GM23248 (cell line): ENCODE data around the gene SSNA1. TPM values are rescaled to one million over a fixed set of nuclear protein-coding genes. Genes with fewer than 3 reads are reported as not detected.

Experiments
- DNase-seq: peaks from one replicate; pipeline ENCODE4 v3.0.0-alpha.2; 2015
- H2AFZ ChIP-seq: fragments of 200-600 bp; sonication (generic); 2 replicates; pipeline ENCODE4 v1.6.1; 2016; ENCODE audit warnings: antibody characterized with exemption
- H3F3A ChIP-seq: fragments of 200-600 bp; sonication (generic); 2 replicates; pipeline ENCODE4 v1.6.1; 2016; ENCODE audit warnings: mild to moderate bottlenecking, antibody characterized with exemption, mixed run types; ENCODE audit not compliant: insufficient read depth
- H3K27ac ChIP-seq: fragments of 200-600 bp; sonication (generic); 2 replicates; pipeline ENCODE4 v1.5.1; 2016; ENCODE audit warnings: mild to moderate bottlenecking
- H3K27me3 ChIP-seq: fragments of 200-600 bp; sonication (generic); replicated peaks from 2 replicates; pipeline ENCODE4 v1.6.1; 2016; ENCODE audit warnings: mild to moderate bottlenecking; ENCODE audit not compliant: insufficient read depth
- H3K36me3 ChIP-seq: fragments of 200-600 bp; sonication (generic); 2 replicates; pipeline ENCODE4 v1.6.1; 2016; ENCODE audit warnings: low read depth, mild to moderate bottlenecking
- H3K4me1 ChIP-seq: fragments of 200-600 bp; sonication (generic); 2 replicates; pipeline ENCODE4 v1.6.1; 2016; ENCODE audit warnings: mild to moderate bottlenecking; ENCODE audit not compliant: insufficient read depth
- H3K4me2 ChIP-seq: fragments of 200-600 bp; sonication (generic); one replicate; pipeline ENCODE4 v1.6.1; 2016; ENCODE audit warnings: mild to moderate bottlenecking; ENCODE audit not compliant: unreplicated experiment
- H3K4me3 ChIP-seq: fragments of 200-600 bp; sonication (generic); 2 replicates; pipeline ENCODE4 v1.5.1; 2016; ENCODE audit warnings: mild to moderate bottlenecking
- H3K79me2 ChIP-seq: fragments of 200-600 bp; sonication (generic); 2 replicates; pipeline ENCODE4 v1.6.1; 2016; ENCODE audit warnings: mild to moderate bottlenecking; ENCODE audit not compliant: insufficient read depth
- H3K9ac ChIP-seq: fragments of 200-600 bp; sonication (generic); 2 replicates; pipeline ENCODE4 v1.6.1; 2016; ENCODE audit warnings: mild to moderate bottlenecking
- H3K9me2 ChIP-seq: fragments of 200-600 bp; sonication (generic); 2 replicates; pipeline ENCODE4 v1.6.1; 2016; ENCODE audit warnings: mixed run types, mild to moderate bottlenecking, moderate library complexity; ENCODE audit not compliant: insufficient read depth
- H3K9me3 ChIP-seq: fragments of 200-600 bp; sonication (generic); one replicate; pipeline ENCODE4 v1.6.1; 2017; ENCODE audit warnings: low read depth
- H4K20me1 ChIP-seq: fragments of 200-600 bp; sonication (generic); 2 replicates; pipeline ENCODE4 v1.6.0; 2016; ENCODE audit not compliant: insufficient read depth
- EZH2 ChIP-seq: fragments of 200-600 bp; sonication (generic); IDR thresholded peaks from 2 replicates; pipeline ENCODE4 v1.6.1; 2018; ENCODE audit warnings: antibody characterized with exemption, mild to moderate bottlenecking; ENCODE audit not compliant: insufficient read depth, poor library complexity, severe bottlenecking
- EZH2phosphoT487 ChIP-seq: fragments of 200-600 bp; sonication (generic); IDR thresholded peaks from 2 replicates; pipeline ENCODE4 v1.6.1; 2018; ENCODE audit warnings: antibody characterized with exemption, moderate library complexity, mild to moderate bottlenecking, low read depth; ENCODE audit not compliant: insufficient read depth
- WGBS, 2 experiments: methylation state at CpG; one replicate each; pipeline ENCODE4 v1.1.6; 2015 to 2017; ENCODE audit warnings: low lambda C conversion rate in 2 of 2, low coverage in 1 of 2; ENCODE audit errors: missing lambda C conversion rate in 2 of 2; 5-methylcytosine and 5-hydroxymethylcytosine counted together
- in situ Hi-C: fragments of 300-500 bp; cut with MboI; formaldehyde crosslinking; loops from 2 replicates; pipeline ENCODE4 v1.15.0; 2020
- polyA plus RNA-seq: library from polyadenylated mRNA; unstranded; fragments of >200 nt; fragmentation: Nextera tagmentation; extraction: Ambion mirVana; gene quantifications from 2 replicates; pipeline ENCODE4 v1.2.1, GENCODE V29; 2016
- total RNA-seq: library from RNA; depleted of rRNA; stranded (reverse); fragments of >200 nt; shearing (Covaris generic); gene quantifications from 2 replicates; pipeline ENCODE4 v1.2.3, GENCODE V29; 2014

SSNA1 gene
- total and polyA plus RNA-seq, 2 experiments from 2014 or later: 93.1 to 105 TPM

DNA sequence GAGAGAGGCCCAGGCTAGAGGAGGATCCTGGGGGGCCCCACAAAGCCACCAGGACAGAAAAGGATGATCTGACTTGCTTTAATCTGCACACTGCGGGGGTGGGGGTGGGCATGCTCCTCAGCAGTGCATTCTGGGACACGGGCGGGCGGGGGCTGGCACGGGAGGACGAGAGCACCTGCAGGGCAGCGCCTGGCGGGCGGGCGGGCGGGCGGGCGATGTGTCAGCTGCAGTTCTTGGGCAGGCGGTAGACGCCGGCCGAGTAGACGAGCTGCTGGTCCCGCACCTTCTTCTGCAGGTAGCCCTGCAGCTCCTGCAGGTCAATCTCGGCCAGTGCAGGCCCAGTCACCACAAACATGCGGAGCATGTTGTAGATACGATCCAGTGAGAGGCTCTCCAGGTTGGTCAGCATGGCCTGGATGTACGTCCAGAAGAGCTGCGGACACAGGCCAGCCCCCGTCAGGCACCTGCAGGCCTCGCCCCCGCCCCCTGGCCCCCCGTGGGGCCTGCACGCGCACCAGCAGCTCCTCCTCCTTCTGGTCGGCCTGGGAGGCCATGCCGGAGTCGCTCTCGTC is 13.7 kb upstream of the SSNA1 start:
- H3K9me2 ChIP-seq: no peaks in the 10 kb centered on the region
- no peak overlapping the region for H3K4me3 ChIP-seq
- TF ChIP-seq EZH2phosphoT487 (no peak), EZH2 (no peak)
- no peak overlapping the region for H3K4me2 ChIP-seq
- peaks cover 4% of the 10 kb centered on the region; the same call in 1 of the 2 replicates for H3F3A ChIP-seq
- no peaks in the 10 kb centered on the region for H3K36me3 ChIP-seq
- 28 to 51% methylated on average over 22 to 26 of the region's 34 CpGs for WGBS, 2 experiments
- H3K9me3 ChIP-seq: no peaks in the 10 kb centered on the region
- H2AFZ ChIP-seq: no peak overlapping the region
- H3K27me3 ChIP-seq: peaks cover 4% of the 10 kb centered on the region
- no peak overlapping the region for H3K9ac ChIP-seq
- no peaks in the 10 kb centered on the region for H4K20me1 ChIP-seq
- no peak overlapping the region for H3K27ac ChIP-seq
- no peaks in the 10 kb centered on the region for H3K79me2 ChIP-seq
- no peaks in the 10 kb centered on the region for H3K4me1 ChIP-seq
- in situ Hi-C loops: no loop called here
- no peak for DNase-seq

- Histone ChIP-seq H3K79me2 (no peaks in the 10 kb centered on the region), H3K9ac (no peak overlapping the region), H3K9me2 (no peaks in the 10 kb centered on the region), H4K20me1 (no peaks in the 10 kb centered on the region), H3F3A (peaks cover 4% of the 10 kb centered on the region; the same call in 1 of the 2 replicates), H3K27me3 (peaks cover 2% of the 10 kb centered on the region), H3K27ac (no peak overlapping the region), H2AFZ (no peak overlapping the region), H3K4me2 (no peak overlapping the region), H3K4me3 (no peak overlapping the region), H3K4me1 (no peaks in the 10 kb centered on the region), H3K36me3 (no peaks in the 10 kb centered on the region), H3K9me3 (no peaks in the 10 kb centered on the region)
- in situ Hi-C loops: no loop called here
- WGBS, 2 experiments: 21 to 33% methylated on average over 30 to 33 of the region's 33 CpGs
- DNase-seq: peak; percentile 7
- no peak for TF ChIP-seq EZH2phosphoT487
- no peak for TF ChIP-seq EZH2
These were observed 13.0 kb upstream of the SSNA1 start for GRCh38 chr9:137175345-137175961.

DNA sequence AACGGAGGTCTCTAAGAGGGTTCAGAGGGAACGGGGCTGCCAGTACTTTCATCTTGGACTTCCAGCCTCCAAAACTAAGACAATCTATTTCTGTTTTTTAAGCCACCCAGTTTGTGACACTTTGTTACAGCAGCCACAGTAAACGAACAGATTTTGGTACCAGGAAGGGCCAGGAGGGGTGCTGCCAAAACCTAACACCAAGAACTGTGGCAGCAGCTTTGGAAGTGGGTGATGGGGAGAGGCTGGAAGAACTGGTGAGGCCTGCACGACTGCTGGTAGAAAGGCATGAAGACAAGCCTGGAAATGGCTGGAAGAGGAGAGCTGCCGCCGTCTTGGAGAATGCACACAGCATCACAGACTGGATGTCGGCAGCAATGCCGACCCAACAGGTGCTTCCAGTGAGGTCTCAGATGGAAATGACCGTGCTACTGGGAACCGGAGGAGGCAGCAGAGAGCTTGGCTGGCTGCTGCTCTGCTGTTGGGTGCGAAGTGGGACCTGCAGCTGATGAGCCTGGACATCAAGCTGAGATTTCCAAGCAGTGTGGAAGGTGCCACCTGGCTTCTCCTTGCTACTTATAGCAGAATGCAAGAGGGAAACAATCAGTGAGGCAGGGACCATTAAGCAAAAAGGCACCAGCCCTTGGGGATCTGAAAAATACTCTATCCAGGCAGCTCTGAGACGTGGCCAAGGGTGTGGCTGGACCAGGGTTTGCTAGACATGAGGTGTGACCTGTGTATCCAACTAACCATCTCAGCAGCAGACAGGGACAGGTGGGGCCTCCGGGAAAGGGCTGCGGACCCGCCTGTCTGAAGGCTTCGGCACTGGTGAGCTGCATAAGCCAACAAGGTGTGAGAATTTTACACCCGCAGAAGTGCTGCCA is 11.9 kb upstream of the SSNA1 start:
- WGBS, 2 experiments: 58 to 61% methylated on average over 17 of the region's 17 CpGs
- in situ Hi-C loops: no loop called here
- no peak overlapping the region for H2AFZ ChIP-seq
- H3K4me1 ChIP-seq: no peaks in the 10 kb centered on the region
- no peaks in the 10 kb centered on the region for H3K9me2 ChIP-seq
- no peaks in the 10 kb centered on the region for H3K79me2 ChIP-seq
- H3F3A ChIP-seq: peaks cover 4% of the 10 kb centered on the region; the same call in 1 of the 2 replicates
- H3K27me3 ChIP-seq: no peaks in the 10 kb centered on the region
- no peaks in the 10 kb centered on the region for H3K9me3 ChIP-seq
- no peak overlapping the region for H3K4me3 ChIP-seq
- H3K36me3 ChIP-seq: no peaks in the 10 kb centered on the region
- TF ChIP-seq EZH2phosphoT487: no peak
- TF ChIP-seq EZH2: no peak
- no peak overlapping the region for H3K4me2 ChIP-seq
- H3K9ac ChIP-seq: no peak overlapping the region
- H3K27ac ChIP-seq: no peak overlapping the region
- DNase-seq: peak; percentile 63
- no peaks in the 10 kb centered on the region for H4K20me1 ChIP-seq

DNA sequence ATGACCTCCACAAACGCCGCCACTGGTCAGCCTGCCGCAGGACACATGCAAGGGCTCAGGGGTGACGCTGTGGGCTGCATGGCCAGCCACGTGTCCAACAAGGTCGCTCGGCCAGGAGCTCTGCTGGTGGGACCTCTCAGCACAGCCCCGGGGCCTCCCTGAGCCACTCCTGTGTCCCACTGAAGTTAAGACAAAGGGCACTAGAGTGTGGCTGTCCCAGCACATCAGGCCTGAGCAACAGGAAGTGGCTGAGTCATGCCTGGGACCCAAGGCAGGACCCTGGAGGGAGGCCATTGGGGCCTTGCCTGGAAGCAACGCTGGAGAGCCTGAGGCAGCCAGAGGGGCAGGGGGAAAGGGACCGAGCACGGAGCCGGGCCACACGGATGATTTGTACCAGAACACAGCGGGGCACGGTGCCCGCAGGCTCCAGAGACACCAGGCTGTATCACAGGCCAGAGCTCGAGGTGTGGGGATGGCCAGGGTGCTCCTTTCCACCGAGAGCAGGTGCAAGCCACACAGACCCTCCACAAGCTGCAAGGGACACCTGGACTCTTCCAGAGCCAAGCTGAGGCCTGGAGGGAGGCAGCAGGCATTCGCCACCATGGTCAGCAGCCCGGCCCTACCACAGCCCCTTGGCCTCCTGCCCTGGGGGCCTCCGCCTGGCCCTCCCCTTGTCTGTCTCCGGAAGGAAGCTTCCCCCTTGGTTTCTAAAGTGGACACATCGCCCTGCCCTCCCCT is 10.1 kb upstream of the SSNA1 start:
- Histone ChIP-seq H3K79me2 (no peaks in the 10 kb centered on the region), H3K4me3 (no peak overlapping the region), H3K27ac (no peak overlapping the region), H3K9me3 (no peaks in the 10 kb centered on the region), H3K9ac (no peak overlapping the region), H3K27me3 (no peaks in the 10 kb centered on the region), H3K4me1 (no peaks in the 10 kb centered on the region), H2AFZ (no peak overlapping the region), H4K20me1 (no peaks in the 10 kb centered on the region), H3K9me2 (no peaks in the 10 kb centered on the region), H3K4me2 (no peak overlapping the region), H3F3A (peaks cover 4% of the 10 kb centered on the region; the same call in 1 of the 2 replicates), H3K36me3 (no peaks in the 10 kb centered on the region; the same call in 1 of the 2 replicates)
- WGBS, 2 experiments: 93 to 94% methylated on average over 22 to 23 of the region's 23 CpGs
- TF ChIP-seq EZH2: no peak
- no peak for TF ChIP-seq EZH2phosphoT487
- DNase-seq: peak; percentile 7
- in situ Hi-C loops: no loop called here
